Activated naive CD8-positive, alpha-beta T cell treated with anti-CD3 and anti-CD28 coated beads, Interleukin-2, amount 10 ng/mL, durations not matched to agents 7 days and 5 days (primary cell): Measurements from ENCODE around the gene CAB39. TPM values are rescaled to one million over a fixed set of nuclear protein-coding genes. Genes with fewer than 3 reads are reported as not detected.

Source experiments
- ATAC-seq: fragments of 150-1000 bp; cut with Tn5 transposase; one replicate; pipeline ENCODE4 v1.10.0; 2021; ENCODE audit warnings: low read depth, moderate library complexity
- POLR2A ChIA-PET: fragments of 350-600 bp; sonication (Branson Sonifier 250); formaldehyde crosslinking; loops from one replicate; lab custom pipeline; 2021; ENCODE audit warnings: antibody characterized with exemption; lab: Charles Lee
- DNase-seq: peaks from one replicate; pipeline ENCODE4 v3.0.0; 2021
- H3K27ac Mint-ChIP-seq: one replicate; pipeline ENCODE4 v1.8.0; 2022; ENCODE audit warnings: mild to moderate bottlenecking, mixed read lengths
- H3K27me3 Mint-ChIP-seq: one replicate; pipeline ENCODE4 v1.8.0; 2022; ENCODE audit warnings: mild to moderate bottlenecking, moderate library complexity, mixed read lengths
- H3K36me3 Mint-ChIP-seq: one replicate; pipeline ENCODE4 v1.8.0; 2021; ENCODE audit warnings: mild to moderate bottlenecking, mixed read lengths
- H3K4me1 Mint-ChIP-seq: one replicate; pipeline ENCODE4 v1.8.0; 2021; ENCODE audit warnings: mixed read lengths
- H3K4me3 Mint-ChIP-seq: one replicate; pipeline ENCODE4 v1.8.0; 2022; ENCODE audit warnings: mild to moderate bottlenecking, moderate library complexity, mixed read lengths
- H3K9me3 Mint-ChIP-seq: one replicate; pipeline ENCODE4 v1.8.0; 2021; ENCODE audit warnings: mixed read lengths
- total RNA-seq, 2 experiments: library from RNA; stranded (reverse); gene quantifications; one replicate each; pipeline ENCODE4 v1.2.3, GENCODE V29; 2021

The CAB39 gene
- total RNA-seq, 2 experiments from 2014 or later: 138 to 143 TPM

DNA sequence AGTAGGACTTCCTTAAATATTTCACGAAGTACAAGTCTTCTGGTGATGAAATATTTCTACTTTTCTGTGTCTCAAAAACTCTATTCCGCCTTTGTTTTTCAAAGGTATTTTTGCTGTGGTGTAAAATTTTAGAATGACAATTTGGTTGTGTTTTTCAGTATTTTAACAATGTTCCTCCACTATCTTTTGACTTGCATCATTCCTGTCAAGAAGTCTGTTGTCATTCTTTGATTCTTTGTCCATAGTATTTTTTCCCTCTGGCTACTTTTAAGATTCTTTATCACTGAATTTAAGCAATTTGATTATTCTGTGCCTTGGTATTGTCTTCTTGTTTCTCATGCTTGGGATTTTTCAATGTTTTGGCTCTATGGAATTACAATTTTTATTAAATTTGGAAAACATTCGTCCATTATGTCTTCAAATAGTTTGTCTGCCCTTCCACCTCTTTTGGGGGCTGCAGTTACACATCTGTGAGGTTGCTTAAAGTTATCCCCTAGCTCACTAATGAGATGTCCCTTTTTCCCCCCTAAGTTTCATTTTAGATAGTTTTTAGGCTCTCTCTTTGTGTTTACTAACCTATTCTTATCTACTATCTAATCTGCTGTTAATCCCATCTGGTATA lies 76.0 kb downstream of the CAB39 start:
- POLR2A ChIA-PET: interaction anchor here (1.1 kb wide), 1 partner anchor 10 kb away, joined by 3 read pairs; no protein-coding TSS in a partner anchor
- Mint-ChIP-seq H3K36me3 (peaks cover 93% of the 10 kb centered on the region), H3K4me3 (no peak overlapping the region), H3K27me3 (no peaks in the 10 kb centered on the region), H3K9me3 (peaks cover 35% of the 10 kb centered on the region), H3K27ac (no peak overlapping the region), H3K4me1 (peaks cover 34% of the 10 kb centered on the region)
- DNase-seq (no peak), ATAC-seq (no peak)

DNA sequence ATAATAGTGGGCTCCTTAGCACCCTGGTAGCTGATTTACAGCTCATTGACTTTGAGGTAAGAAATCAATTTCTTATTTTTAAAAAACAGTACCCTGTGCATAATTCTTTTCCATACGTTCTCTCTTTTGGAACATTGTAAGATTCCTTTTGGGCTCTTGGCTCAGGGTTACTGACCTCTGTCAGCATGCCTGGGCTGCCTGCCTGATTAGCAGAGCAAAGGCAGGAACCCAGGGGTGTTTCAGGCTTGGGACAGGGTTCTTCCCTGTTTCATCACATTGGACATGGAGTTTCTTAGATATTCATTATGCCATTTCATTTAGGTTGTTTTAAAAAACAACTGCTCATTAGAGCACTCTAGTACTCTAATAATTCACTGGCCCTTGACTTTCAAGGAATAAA lies 78.3 kb downstream of the CAB39 start:
- H3K27ac Mint-ChIP-seq: no peak overlapping the region

DNA sequence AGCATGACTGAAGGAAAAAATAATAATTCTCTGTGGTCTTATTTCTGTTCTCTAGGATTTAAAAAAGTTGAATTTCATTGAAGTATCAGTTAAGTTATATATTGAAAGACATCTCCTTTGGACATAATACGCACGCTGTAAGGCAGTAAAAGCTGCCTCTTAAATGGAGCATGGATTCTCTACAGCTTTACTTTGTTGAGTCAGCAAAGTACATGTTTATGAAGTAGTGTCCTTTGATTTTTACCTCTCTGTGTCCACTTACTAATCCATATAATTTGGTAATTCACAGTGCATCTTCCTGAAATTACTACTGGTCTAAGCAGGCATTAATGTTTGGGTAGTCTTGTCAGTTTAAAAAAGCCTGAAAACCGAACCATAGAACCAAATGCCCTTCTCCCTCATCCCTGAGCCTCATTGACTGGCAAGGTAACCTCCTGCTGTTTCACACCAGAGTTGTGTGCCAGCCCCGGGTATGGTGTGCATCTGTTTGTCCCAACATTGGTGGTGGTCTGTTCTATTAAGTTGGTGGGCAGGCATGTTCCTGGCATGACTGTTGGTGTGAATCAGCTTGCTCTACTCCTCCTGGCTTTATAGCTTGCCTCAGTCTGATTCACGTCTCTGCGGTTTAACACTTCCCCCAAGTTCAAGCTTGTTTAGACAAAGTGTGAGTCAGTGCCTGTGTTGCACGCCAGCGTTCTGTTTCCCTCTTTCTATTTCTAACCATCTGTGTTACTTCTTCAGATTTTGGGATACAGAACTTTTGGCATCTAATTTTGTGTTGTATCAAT lies 81.1 kb downstream of the CAB39 start:
- H3K36me3 Mint-ChIP-seq: peaks cover 62% of the 10 kb centered on the region
- H3K27me3 Mint-ChIP-seq: no peaks in the 10 kb centered on the region
- H3K9me3 Mint-ChIP-seq: peaks cover 12% of the 10 kb centered on the region
- peak overlapping the region; percentile 87 for H3K27ac Mint-ChIP-seq
- peak overlapping the region; percentile 77 for H3K4me3 Mint-ChIP-seq
- POLR2A ChIA-PET: interaction anchor here (0.6 to 2.4 kb wide), 9 partner anchors 11 to 872 kb away, joined by 3 to 16 read pairs (median 3); partner anchors contain the start of genes CAB39 and TRIP12
- peak; percentile 86 for ATAC-seq
- H3K4me1 Mint-ChIP-seq: peaks cover 32% of the 10 kb centered on the region
- DNase-seq: peak; percentile 49

More for the DNA sequence above, 78.3 kb downstream of the CAB39 start:
- no peak for ATAC-seq
- POLR2A ChIA-PET: interaction anchor here (1.8 kb wide), 1 partner anchor 78 kb away, joined by 4 read pairs; the partner anchor contains the start of gene CAB39
- Mint-ChIP-seq H3K36me3 (peaks cover 85% of the 10 kb centered on the region), H3K4me1 (peaks cover 34% of the 10 kb centered on the region), H3K27me3 (no peaks in the 10 kb centered on the region), H3K9me3 (peaks cover 24% of the 10 kb centered on the region), H3K4me3 (no peak overlapping the region)
- DNase-seq: no peak

DNA sequence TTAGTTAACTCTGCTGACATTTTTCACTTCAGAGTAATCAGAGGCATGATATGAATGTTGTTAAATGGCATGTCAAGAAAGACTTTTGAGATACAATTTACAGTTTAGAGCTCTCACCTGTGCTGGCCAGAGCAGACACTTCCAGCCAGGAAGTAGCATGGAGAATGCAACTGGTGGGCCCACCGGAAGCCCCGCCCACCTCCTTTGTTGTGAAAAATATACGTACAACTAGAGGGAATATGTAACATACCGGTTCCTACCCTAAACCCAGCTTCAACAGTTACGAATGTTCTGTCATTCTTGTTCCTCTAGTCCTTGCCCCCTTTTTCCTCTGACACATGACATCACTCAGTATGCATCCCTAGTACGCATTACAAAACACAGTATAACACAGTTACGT lies 81.9 kb downstream of the CAB39 start:
- Mint-ChIP-seq H3K36me3 (peaks cover 57% of the 10 kb centered on the region), H3K27ac (peak overlapping the region; percentile 87), H3K4me3 (peak overlapping the region; percentile 77), H3K9me3 (peaks cover 6% of the 10 kb centered on the region), H3K27me3 (no peaks in the 10 kb centered on the region), H3K4me1 (peaks cover 28% of the 10 kb centered on the region)
- POLR2A ChIA-PET: interaction anchor here (0.7 to 2.4 kb wide), 5 partner anchors 12 to 873 kb away, joined by 3 to 16 read pairs (median 4); partner anchors contain the start of gene TRIP12
- ATAC-seq: no peak
- no peak for DNase-seq

DNA sequence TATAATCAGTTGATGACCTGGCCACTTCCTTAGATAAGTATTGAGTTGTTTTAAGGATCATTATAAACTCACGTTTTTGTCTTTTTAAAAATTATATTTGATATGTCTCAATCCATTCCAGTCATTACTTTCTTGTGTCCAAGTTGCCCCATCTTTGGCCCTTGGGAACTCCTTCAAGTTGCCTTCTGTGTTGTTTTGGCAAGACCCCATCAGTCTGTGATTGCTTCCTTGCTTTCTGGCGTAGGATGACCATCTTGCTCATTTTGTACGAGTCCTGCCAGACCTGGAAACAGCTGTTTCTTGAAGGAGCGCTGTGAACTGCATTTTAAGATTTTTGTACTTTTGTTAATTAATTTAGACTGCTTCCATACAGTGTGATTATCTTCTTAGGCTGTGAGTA lies 83.2 kb downstream of the CAB39 start:
- H3K27ac Mint-ChIP-seq: no peak overlapping the region
- H3K36me3 Mint-ChIP-seq: peaks cover 55% of the 10 kb centered on the region
- no peak for ATAC-seq
- POLR2A ChIA-PET: interaction anchor here (0.6 to 3.9 kb wide), 3 partner anchors 82 to 181 kb away, joined by 3 to 26 read pairs (median 4); no protein-coding TSS in a partner anchor
- peaks cover 31% of the 10 kb centered on the region for H3K4me1 Mint-ChIP-seq
- DNase-seq: no peak
- no peaks in the 10 kb centered on the region for H3K27me3 Mint-ChIP-seq
- H3K9me3 Mint-ChIP-seq: peaks cover 6% of the 10 kb centered on the region
- H3K4me3 Mint-ChIP-seq: no peak overlapping the region

DNA sequence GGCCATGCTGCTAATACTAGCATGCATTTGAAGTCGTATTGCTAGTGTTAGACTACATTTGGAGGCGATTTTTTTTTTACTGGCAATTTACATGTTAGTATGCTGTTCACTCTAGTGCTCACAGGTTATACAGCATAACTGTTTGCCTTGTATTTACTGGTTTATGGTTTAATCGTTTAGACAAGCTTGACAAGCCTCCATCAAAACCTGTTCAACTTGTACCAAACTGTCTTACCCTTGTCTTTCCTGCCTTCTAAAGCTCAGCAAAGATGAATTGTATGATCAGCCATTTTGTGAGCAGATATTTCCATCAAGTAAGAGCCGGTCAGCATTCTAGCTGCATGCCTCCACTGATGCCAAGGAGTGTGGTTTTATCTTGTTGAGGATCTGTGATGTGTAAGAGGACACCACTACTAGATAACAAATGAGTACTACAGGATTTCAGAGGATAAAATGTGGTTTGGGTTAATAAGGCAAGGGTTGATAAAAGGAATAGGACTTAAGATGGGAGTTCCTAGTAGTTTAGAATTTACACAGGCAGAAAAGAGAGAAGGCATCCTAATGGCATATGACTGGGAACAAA lies 83.7 kb downstream of the CAB39 start:
- Mint-ChIP-seq H3K4me3 (no peak overlapping the region), H3K36me3 (peaks cover 54% of the 10 kb centered on the region), H3K27me3 (no peaks in the 10 kb centered on the region), H3K9me3 (peaks cover 6% of the 10 kb centered on the region), H3K4me1 (peaks cover 31% of the 10 kb centered on the region), H3K27ac (no peak overlapping the region)
- POLR2A ChIA-PET: interaction anchor here (1.6 to 3.9 kb wide), 2 partner anchors 82 to 182 kb away, joined by 4 to 26 read pairs; no protein-coding TSS in a partner anchor
- ATAC-seq: no peak
- no peak for DNase-seq

DNA sequence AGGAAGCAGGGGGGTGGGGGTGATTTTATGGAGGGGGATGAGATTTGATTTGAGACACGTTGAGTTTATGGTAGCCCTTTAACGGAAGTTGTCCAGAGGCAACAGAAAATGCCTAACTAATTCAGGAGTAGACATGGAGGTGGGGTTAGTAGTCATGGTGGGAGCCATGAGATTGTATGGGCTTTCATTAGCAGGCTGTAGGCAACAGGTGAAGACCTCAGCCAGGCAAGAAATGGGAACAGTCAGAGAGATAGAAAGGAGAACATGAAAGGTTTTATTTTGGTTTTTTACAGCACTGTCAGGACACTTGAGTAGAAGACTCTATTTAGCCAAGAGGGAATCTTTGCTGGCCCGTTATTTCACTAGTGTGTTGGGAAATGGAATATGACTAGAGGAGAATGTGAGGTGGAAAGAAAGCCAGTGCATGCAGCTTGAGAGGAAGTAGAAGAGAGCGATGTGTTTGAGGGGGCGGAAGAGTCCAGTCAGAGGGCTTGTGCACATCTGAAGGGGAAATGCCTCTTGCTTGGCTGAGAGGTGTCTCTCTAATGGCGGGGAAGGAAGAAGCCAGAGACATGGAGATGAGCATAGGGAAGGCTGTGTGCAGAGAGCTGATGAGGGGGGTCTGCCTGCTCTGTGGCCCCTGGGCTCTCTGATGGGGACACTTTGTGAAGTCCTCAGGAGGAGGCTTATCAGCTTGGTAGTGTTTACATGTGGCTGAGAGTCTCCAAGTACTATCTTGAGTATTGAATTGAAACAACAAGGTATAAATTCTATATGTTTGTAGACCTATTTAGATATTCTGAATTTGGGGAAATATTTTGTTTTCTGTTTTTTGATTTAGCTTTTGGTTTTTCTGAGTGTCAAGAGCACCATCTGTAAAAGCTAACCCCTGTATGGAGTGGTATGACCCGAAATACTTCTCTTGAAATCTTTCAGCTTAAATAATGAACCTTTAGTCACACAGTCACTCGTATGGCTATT lies 85.2 kb downstream of the CAB39 start:
- H3K36me3 Mint-ChIP-seq: peaks cover 55% of the 10 kb centered on the region
- no peaks in the 10 kb centered on the region for H3K27me3 Mint-ChIP-seq
- no peak overlapping the region for H3K27ac Mint-ChIP-seq
- peaks cover 27% of the 10 kb centered on the region for H3K4me1 Mint-ChIP-seq
- POLR2A ChIA-PET: interaction anchor here (0.7 to 3.9 kb wide), 13 partner anchors 8 to 196 kb away, joined by 3 to 26 read pairs (median 3); partner anchors contain the start of gene CAB39
- H3K9me3 Mint-ChIP-seq: peaks cover 5% of the 10 kb centered on the region
- DNase-seq (peak; percentile 43), ATAC-seq (peak; percentile 63)
- no peak overlapping the region for H3K4me3 Mint-ChIP-seq

DNA sequence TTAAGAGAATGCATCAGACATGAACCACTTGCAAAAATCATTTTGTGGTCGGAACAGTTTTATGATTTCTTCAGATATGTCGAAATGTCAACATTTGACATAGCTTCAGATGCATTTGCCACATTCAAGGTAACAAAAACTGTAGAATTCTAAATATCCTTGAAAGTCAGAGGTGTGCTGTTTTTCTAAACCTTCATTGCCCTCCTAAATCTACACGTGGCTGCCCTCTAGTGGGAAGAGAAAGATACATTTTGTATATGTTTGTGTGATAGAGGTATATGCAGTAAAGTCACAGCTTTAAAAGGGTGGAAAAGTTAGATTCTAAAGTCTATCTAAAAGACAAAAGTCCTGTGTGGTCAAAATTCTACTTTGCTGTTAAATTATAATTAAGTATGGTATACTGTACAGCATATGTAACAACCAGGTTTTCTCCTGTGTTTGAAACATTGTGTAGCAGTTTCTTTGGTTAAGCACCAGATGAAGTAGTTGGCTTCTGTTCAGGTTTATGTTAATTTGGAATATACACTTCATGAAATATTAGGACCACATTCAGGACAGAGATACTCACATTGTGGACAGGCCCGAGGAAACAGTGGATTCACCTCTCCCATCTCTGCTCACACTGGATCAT lies 86.2 kb downstream of the CAB39 start:
- no peak for DNase-seq
- H3K4me1 Mint-ChIP-seq: peaks cover 24% of the 10 kb centered on the region
- H3K4me3 Mint-ChIP-seq: peak overlapping the region; percentile 21
- no peaks in the 10 kb centered on the region for H3K27me3 Mint-ChIP-seq
- POLR2A ChIA-PET: interaction anchor here (0.7 to 3.9 kb wide), 12 partner anchors 9 to 197 kb away, joined by 3 to 26 read pairs (median 3); partner anchors contain the start of gene CAB39
- ATAC-seq: no peak
- peak overlapping the region; percentile 57 for H3K27ac Mint-ChIP-seq
- H3K9me3 Mint-ChIP-seq: no peaks in the 10 kb centered on the region
- peaks cover 56% of the 10 kb centered on the region for H3K36me3 Mint-ChIP-seq

DNA sequence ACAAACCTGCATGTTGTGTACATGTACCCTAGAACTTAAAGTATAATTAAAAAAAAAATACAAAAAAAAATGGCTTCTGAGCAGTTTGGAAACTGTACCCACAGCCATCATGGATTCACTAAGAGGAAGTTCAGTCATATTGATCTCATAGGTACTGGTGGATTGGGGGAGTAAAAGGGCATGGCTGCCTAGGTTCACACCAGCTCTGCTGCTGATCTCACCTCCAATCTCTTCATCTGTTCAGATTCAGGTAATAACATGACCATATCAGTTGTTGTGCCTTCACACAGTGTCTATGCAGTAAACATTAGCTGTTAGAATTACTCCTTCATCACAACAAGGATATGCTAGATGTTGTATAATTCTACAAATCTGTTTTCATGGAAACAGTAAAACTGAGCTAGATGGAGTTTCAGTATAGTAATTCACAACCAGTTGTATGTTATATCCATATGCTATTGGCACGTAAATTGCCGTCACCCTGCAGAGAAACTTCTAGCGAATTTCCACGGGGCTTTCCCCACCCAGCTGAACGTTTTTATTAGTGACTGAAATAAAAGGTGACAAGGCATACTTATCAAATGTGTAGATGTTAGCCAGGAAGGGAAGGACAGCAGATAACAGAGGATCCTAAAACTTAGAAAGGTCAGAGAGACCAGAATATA lies 92.8 kb downstream of the CAB39 start:
- POLR2A ChIA-PET: no interaction called here
- Mint-ChIP-seq H3K4me1 (peaks cover 13% of the 10 kb centered on the region), H3K27me3 (no peaks in the 10 kb centered on the region), H3K4me3 (no peak overlapping the region), H3K9me3 (no peaks in the 10 kb centered on the region), H3K36me3 (peaks cover 42% of the 10 kb centered on the region), H3K27ac (peak overlapping the region; percentile 1)
- DNase-seq (no peak), ATAC-seq (no peak)

DNA sequence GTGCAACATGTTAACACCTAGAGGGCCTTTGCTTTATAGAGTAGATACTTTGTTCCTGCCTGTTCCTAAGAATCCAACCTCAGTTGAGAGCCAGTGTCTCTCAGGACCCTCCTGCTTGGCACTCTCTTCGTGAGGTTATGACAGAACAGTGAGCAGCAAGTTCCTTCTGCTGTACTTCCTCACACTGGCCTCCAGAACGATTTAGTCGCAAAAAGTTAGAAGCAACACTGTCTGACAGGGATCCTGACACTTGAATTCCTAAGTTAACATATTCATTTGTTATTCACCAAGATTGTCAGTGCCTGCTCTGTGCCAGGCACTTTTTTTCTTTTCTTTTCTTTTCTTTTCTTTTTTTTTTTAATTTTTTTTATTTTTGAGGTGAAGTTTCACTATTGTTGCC lies 95.1 kb downstream of the CAB39 start:
- Mint-ChIP-seq H3K27ac (peak overlapping the region; percentile 58), H3K9me3 (no peaks in the 10 kb centered on the region), H3K4me1 (peaks cover 11% of the 10 kb centered on the region), H3K36me3 (peaks cover 35% of the 10 kb centered on the region), H3K4me3 (no peak overlapping the region), H3K27me3 (no peaks in the 10 kb centered on the region)
- no peak for ATAC-seq
- no peak for DNase-seq
- POLR2A ChIA-PET: no interaction called here

DNA sequence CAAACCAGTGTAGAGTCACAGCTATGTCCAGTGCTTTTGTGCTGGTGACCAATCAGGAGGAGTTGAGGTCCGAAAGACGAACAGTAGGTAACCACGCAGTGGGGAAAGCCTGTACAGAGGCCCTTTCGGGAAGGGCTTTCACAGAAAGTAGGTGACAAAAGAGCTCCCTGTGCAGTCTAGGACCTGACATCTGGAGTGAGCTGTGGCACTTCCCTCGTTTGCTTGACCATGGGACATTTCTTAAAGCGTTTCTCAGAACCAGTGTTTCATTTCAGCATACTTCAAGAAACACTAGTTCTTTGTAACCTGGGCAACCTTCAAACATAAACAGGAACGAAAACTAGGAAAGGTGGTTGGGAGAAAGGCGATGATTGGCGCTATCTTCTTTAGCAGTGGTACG lies 96.4 kb downstream of the CAB39 start:
- Mint-ChIP-seq H3K9me3 (no peaks in the 10 kb centered on the region), H3K36me3 (peaks cover 29% of the 10 kb centered on the region), H3K27me3 (no peaks in the 10 kb centered on the region), H3K27ac (no peak overlapping the region), H3K4me1 (peaks cover 13% of the 10 kb centered on the region), H3K4me3 (no peak overlapping the region)
- POLR2A ChIA-PET: no interaction called here
- ATAC-seq (no peak), DNase-seq (no peak)
